HEK293 (cell line): ENCODE data around the gene PCBP3.

Experiments used
- CTCF ChIA-PET: fragments of 350-600 bp; formaldehyde crosslinking; extraction: SDS; loops from one replicate; lab custom pipeline; 2021; ENCODE audit warnings: antibody characterized with exemption; lab: Yijun Ruan, JAX
- POLR2A ChIA-PET: fragments of 300-600 bp; formaldehyde crosslinking; extraction: SDS; loops from one replicate; lab custom pipeline; 2020; ENCODE audit warnings: antibody characterized with exemption, inconsistent platforms; lab: Yijun Ruan, JAX
- H3K27ac ChIP-seq: fragments of 200-500 bp; sonication (Bioruptor generic); 2 replicates; pipeline ENCODE4 v1.5.1; 2014; ENCODE audit warnings: low read depth, low read length, control low read depth, inconsistent platforms; ENCODE audit errors: extremely low read depth
- H3K36me3 ChIP-seq, 2 experiments: fragments of 200-500 bp in 1 of 2; sonication (Bioruptor generic) in 1 of 2; 1 replicate in 1 of 2; 2 replicates in 1 of 2; pipeline ENCODE4 v1.5.1; 2014 to 2017; ENCODE audit warnings: inconsistent platforms in 2 of 2, low read length in 2 of 2; ENCODE audit not compliant: control insufficient read depth in 2 of 2, insufficient read depth in 1 of 2
- H3K4me1 ChIP-seq: fragments of 200-500 bp; sonication (Bioruptor generic); 2 replicates; pipeline ENCODE4 v1.5.1; 2014; ENCODE audit warnings: mild to moderate bottlenecking, low read length, inconsistent platforms; ENCODE audit not compliant: control insufficient read depth, insufficient read depth
- H3K4me3 ChIP-seq: 2 replicates; pipeline ENCODE4 v1.5.1; 2011; ENCODE audit warnings: low read depth, mild to moderate bottlenecking, control low read depth, low read length, moderate library complexity
- H3K9me3 ChIP-seq: fragments of 200-500 bp; sonication (Bioruptor generic); 2 replicates; pipeline ENCODE4 v1.5.1; 2014; ENCODE audit warnings: low read depth, low read length, inconsistent platforms; ENCODE audit not compliant: control insufficient read depth, insufficient read depth
- EGR2 ChIP-seq: fragments of 450-650 bp; formaldehyde crosslinking; IDR thresholded peaks from 2 replicates; pipeline ENCODE4 v1.5.1; 2016; ENCODE audit warnings: low read depth, missing biosample characterization, missing genetic modification characterization
- HOXA7 ChIP-seq: sonication (generic); formaldehyde crosslinking; IDR thresholded peaks from 2 replicates; pipeline ENCODE4 v1.8.1; 2022; ENCODE audit warnings: missing genetic modification reagents, borderline replicate concordance
- KLF8 ChIP-seq: fragments of 450-650 bp; formaldehyde crosslinking; IDR thresholded peaks from 2 replicates; pipeline ENCODE4 v1.5.1; 2016; ENCODE audit warnings: missing biosample characterization, missing genetic modification characterization
- MZF1 ChIP-seq: fragments of 450-650 bp; formaldehyde crosslinking; IDR thresholded peaks from 2 replicates; pipeline ENCODE4 v1.5.1; 2017; ENCODE audit warnings: missing biosample characterization, missing genetic modification characterization, borderline replicate concordance
- PATZ1 ChIP-seq: fragments of 450-650 bp; formaldehyde crosslinking; IDR thresholded peaks from 2 replicates; pipeline ENCODE4 v1.5.1; 2016; ENCODE audit warnings: missing biosample characterization, missing genetic modification characterization
- SALL2 ChIP-seq: fragments of 450-650 bp; formaldehyde crosslinking; IDR thresholded peaks from 2 replicates; pipeline ENCODE4 v1.5.0; 2017; ENCODE audit warnings: missing biosample characterization, mild to moderate bottlenecking, missing genetic modification characterization, borderline replicate concordance
- SCRT2 ChIP-seq: fragments of 450-650 bp; formaldehyde crosslinking; IDR thresholded peaks from 2 replicates; pipeline ENCODE4 v1.5.1; 2016; ENCODE audit warnings: missing biosample characterization, missing genetic modification characterization
- SP3 ChIP-seq: fragments of 450-650 bp; formaldehyde crosslinking; IDR thresholded peaks from 2 replicates; pipeline ENCODE4 v1.5.1; 2016; ENCODE audit warnings: missing biosample characterization, missing genetic modification characterization
- YY2 ChIP-seq: fragments of 450-650 bp; formaldehyde crosslinking; IDR thresholded peaks from 2 replicates; pipeline ENCODE4 v1.5.1; 2016; ENCODE audit warnings: missing biosample characterization, missing genetic modification characterization
- ZBTB21 ChIP-seq: fragments of 450-650 bp; formaldehyde crosslinking; IDR thresholded peaks from 2 replicates; pipeline ENCODE4 v1.5.1; 2017; ENCODE audit warnings: missing biosample characterization, missing genetic modification characterization
- ZFHX2 ChIP-seq: fragments of 450-650 bp; formaldehyde crosslinking; conservative IDR thresholded peaks from 2 replicates; pipeline ENCODE4 v1.5.1; 2016; ENCODE audit warnings: missing biosample characterization, missing genetic modification characterization
- ZNF132 ChIP-seq: fragments of 450-650 bp; formaldehyde crosslinking; IDR thresholded peaks from 2 replicates; pipeline ENCODE4 v1.5.1; 2017; ENCODE audit warnings: missing biosample characterization, missing genetic modification characterization, borderline replicate concordance
- ZNF214 ChIP-seq: fragments of 450-650 bp; formaldehyde crosslinking; IDR thresholded peaks from 2 replicates; pipeline ENCODE4 v1.5.1; 2017; ENCODE audit warnings: missing biosample characterization, mild to moderate bottlenecking, missing genetic modification characterization, borderline replicate concordance
- ZNF23 ChIP-seq: fragments of 450-650 bp; formaldehyde crosslinking; IDR thresholded peaks from 2 replicates; pipeline ENCODE4 v1.5.1; 2016; ENCODE audit warnings: missing biosample characterization, missing genetic modification characterization, borderline replicate concordance
- ZNF366 ChIP-seq: fragments of 450-650 bp; formaldehyde crosslinking; conservative IDR thresholded peaks from 2 replicates; pipeline ENCODE4 v1.5.1; 2016; ENCODE audit warnings: missing biosample characterization, missing genetic modification characterization
- ZNF501 ChIP-seq: fragments of 450-650 bp; formaldehyde crosslinking; IDR thresholded peaks from 2 replicates; pipeline ENCODE4 v1.5.1; 2016; ENCODE audit warnings: missing biosample characterization, missing genetic modification characterization
- ZNF521 ChIP-seq: fragments of 450-650 bp; formaldehyde crosslinking; IDR thresholded peaks from 2 replicates; pipeline ENCODE4 v1.5.1; 2017; ENCODE audit warnings: missing biosample characterization, mild to moderate bottlenecking, missing genetic modification characterization
- ZNF529 ChIP-seq: fragments of 450-650 bp; formaldehyde crosslinking; IDR thresholded peaks from 2 replicates; pipeline ENCODE4 v1.5.1; 2017; ENCODE audit warnings: missing genetic modification characterization, missing biosample characterization; ENCODE audit not compliant: insufficient replicate concordance
- ZNF654 ChIP-seq: fragments of 450-650 bp; formaldehyde crosslinking; IDR thresholded peaks from 2 replicates; pipeline ENCODE4 v1.5.1; 2016; ENCODE audit warnings: low read depth, missing biosample characterization, missing genetic modification characterization
- ZNF658 ChIP-seq: fragments of 450-650 bp; formaldehyde crosslinking; IDR thresholded peaks from 2 replicates; pipeline ENCODE4; 2016; ENCODE audit warnings: missing biosample characterization, missing genetic modification characterization
- ZNF660 ChIP-seq: fragments of 450-650 bp; IDR thresholded peaks from 2 replicates; pipeline ENCODE4 v1.5.1; 2018; ENCODE audit warnings: missing biosample characterization, mild to moderate bottlenecking, missing genetic modification characterization
- ZNF664 ChIP-seq: fragments of 450-650 bp; formaldehyde crosslinking; IDR thresholded peaks from 2 replicates; pipeline ENCODE4 v1.5.1; 2016; ENCODE audit warnings: missing biosample characterization, missing genetic modification characterization
- ZNF701 ChIP-seq: fragments of 450-650 bp; formaldehyde crosslinking; IDR thresholded peaks from 2 replicates; pipeline ENCODE4 v1.5.1; 2016; ENCODE audit warnings: missing biosample characterization, missing genetic modification characterization
- ZNF707 ChIP-seq: fragments of 450-650 bp; formaldehyde crosslinking; IDR thresholded peaks from 2 replicates; pipeline ENCODE4 v1.5.1; 2016; ENCODE audit warnings: missing biosample characterization, missing genetic modification characterization
- ZNF777 ChIP-seq: fragments of 450-650 bp; formaldehyde crosslinking; IDR thresholded peaks from 2 replicates; pipeline ENCODE4 v1.5.1; 2017; ENCODE audit warnings: missing biosample characterization, missing genetic modification characterization, borderline replicate concordance
- ZSCAN16 ChIP-seq: fragments of 450-650 bp; formaldehyde crosslinking; IDR thresholded peaks from 2 replicates; pipeline ENCODE4 v1.5.1; 2016; ENCODE audit warnings: missing biosample characterization, missing genetic modification characterization
- ZSCAN18 ChIP-seq: fragments of 450-650 bp; formaldehyde crosslinking; IDR thresholded peaks from 2 replicates; pipeline ENCODE4 v1.5.1; 2016; ENCODE audit warnings: missing biosample characterization, missing genetic modification characterization

PCBP3 gene

GRCh38 chr21:45834026-45834715 is 190.6 kb downstream of the PCBP3 start:
- ChIA-PET CTCF (interaction anchor here (0.9 to 1.3 kb wide), 3 partner anchors 13 to 46 kb away, joined by 3 to 5 read pairs (median 3); no protein-coding TSS in a partner anchor), POLR2A (no interaction called here)
- H3K36me3 ChIP-seq = no peaks in the 10 kb centered on the region
- TF ChIP-seq ZSCAN16 (tag by site-specific recombination) (no peak), PATZ1 (tag by site-specific recombination) (no peak), ZNF214 (tag by site-specific recombination) (no peak), ZNF660 (no peak), KLF8 (tag by site-specific recombination) (no peak), ZSCAN18 (no peak), ZNF529 (tag by site-specific recombination) (no peak), ZBTB21 (tag by site-specific recombination) (no peak), ZNF701 (tag by site-specific recombination) (no peak), SP3 (no peak), ZNF366 (no peak), MZF1 (tag by site-specific recombination) (no peak), ZNF23 (tag by site-specific recombination) (no peak), ZNF707 (tag by site-specific recombination) (no peak), ZNF521 (tag by site-specific recombination) (no peak), SALL2 (tag by site-specific recombination) (no peak), ZNF777 (no peak)
- no peak overlapping the region for H3K27ac ChIP-seq
- H3K4me1 ChIP-seq = no peaks in the 10 kb centered on the region
- no peak overlapping the region for H3K4me3 ChIP-seq
- H3K9me3 ChIP-seq = no peaks in the 10 kb centered on the region

- no peak for TF ChIP-seq ZNF664 (tag by site-specific recombination)
- peak; percentile 47 for TF ChIP-seq ZFHX2 (tag by site-specific recombination)
- no peak for TF ChIP-seq ZNF132 (tag by site-specific recombination)
- TF ChIP-seq ZNF658 = no peak
- TF ChIP-seq HOXA7 (CRISPR knock-in tag) = no peak
- TF ChIP-seq ZNF501 (tag by site-specific recombination) = no peak
- peak; percentile 52 for TF ChIP-seq EGR2 (tag by site-specific recombination)
- no peak for TF ChIP-seq ZNF654 (tag by site-specific recombination)
- TF ChIP-seq SCRT2 (tag by site-specific recombination) = peak; percentile 85
- no peak for TF ChIP-seq YY2 (tag by site-specific recombination)
- no peaks in the 10 kb centered on the region for H3K9me3 ChIP-seq
- H3K4me1 ChIP-seq = no peaks in the 10 kb centered on the region
- no peak overlapping the region for H3K27ac ChIP-seq
- ChIA-PET CTCF (interaction anchor here (0.6 to 1.3 kb wide), 3 partner anchors 45 to 278 kb away, joined by 3 to 5 read pairs (median 3); no protein-coding TSS in a partner anchor), POLR2A (no interaction called here)
- no peak overlapping the region for H3K4me3 ChIP-seq
- no peaks in the 10 kb centered on the region for H3K36me3 ChIP-seq
Observed at GRCh38 chr21:45834821-45835293, 191.3 kb downstream of the PCBP3 start.
